Stimulated activated CD4-positive, alpha-beta T cell treated with anti-CD3 and anti-CD28 coated beads, TNF-alpha, amount 100 ng/mL, for 1 hour (primary cell): ENCODE results near the gene SPIN2A.
"Not testable (repeated sequence)": the region's sequence is repeated elsewhere in the genome, so short reads cannot be mapped to it uniquely, and the experiment has no call there.

Experiments
- DNase-seq, 3 donors: peaks; one replicate each; pipeline ENCODE4 v3.0.0-alpha.2; 2020; ENCODE audit warnings: low read depth in 3 of 3, low spot score in 1 of 3

SPIN2A gene

DNA sequence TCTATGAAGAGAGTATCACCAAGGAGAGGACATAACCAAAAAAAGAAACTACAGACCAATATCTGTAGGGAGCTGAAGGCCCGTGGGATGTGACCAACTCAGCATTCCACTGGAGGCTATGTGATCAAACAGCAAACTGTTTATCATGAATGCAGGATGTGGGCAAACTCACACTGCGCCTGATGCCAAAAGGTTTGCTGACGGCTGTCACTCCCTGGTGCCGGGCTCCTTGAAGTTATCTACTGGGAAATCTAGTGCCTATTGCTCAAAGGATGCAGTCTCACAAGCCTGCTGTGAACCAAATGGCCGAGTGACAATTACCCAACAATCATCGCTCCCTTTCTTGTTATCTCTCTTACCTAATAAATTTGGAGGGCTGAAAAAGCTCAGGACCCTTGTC, 34.3 kb downstream of the SPIN2A start:
- not testable (repeated sequence) for DNase-seq
